Testis (tissue), 2 donors: ENCODE measurements around the gene RSU1.

Source experiments
- POLR2A ChIP-seq: fragments of 450-650 bp; IDR thresholded peaks from one replicate; pipeline ENCODE4 v1.6.1; 2017; ENCODE audit warnings: antibody characterized with exemption, mild to moderate bottlenecking, moderate library complexity
- TF ChIP-seq, protein P1 (sequence below), 3 experiments: fragments of 450-650 bp in 2 of 3; fragments of 200-600 bp in 1 of 3; sonication (generic) in 1 of 3; IDR thresholded peaks; one replicate each; pipeline ENCODE4 v1.5.1; 2016 to 2019; ENCODE audit warnings: antibody characterized with exemption in 3 of 3, mild to moderate bottlenecking in 2 of 3, moderate library complexity in 1 of 3

DNA sequence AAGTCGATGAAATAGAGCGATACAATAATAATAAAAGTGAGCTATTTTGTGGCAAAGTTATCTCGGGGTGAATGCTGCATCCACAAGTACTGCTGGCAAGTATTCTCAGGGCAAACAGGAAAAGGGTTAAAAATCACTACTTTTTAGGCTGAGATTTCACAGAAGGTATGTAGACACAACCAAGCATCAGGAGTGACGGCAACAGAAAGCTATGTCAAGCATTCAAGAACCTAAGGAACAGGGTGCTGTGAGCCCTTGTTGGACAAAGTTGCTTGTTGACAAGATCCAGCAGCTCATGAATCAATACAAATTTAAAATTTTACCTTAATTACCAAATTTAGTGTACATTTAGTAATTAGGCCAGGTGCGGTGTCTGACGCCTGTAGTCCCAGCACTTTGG lies 254.3 kb downstream of the RSU1 start:
- TF ChIP-seq, protein P1, sequence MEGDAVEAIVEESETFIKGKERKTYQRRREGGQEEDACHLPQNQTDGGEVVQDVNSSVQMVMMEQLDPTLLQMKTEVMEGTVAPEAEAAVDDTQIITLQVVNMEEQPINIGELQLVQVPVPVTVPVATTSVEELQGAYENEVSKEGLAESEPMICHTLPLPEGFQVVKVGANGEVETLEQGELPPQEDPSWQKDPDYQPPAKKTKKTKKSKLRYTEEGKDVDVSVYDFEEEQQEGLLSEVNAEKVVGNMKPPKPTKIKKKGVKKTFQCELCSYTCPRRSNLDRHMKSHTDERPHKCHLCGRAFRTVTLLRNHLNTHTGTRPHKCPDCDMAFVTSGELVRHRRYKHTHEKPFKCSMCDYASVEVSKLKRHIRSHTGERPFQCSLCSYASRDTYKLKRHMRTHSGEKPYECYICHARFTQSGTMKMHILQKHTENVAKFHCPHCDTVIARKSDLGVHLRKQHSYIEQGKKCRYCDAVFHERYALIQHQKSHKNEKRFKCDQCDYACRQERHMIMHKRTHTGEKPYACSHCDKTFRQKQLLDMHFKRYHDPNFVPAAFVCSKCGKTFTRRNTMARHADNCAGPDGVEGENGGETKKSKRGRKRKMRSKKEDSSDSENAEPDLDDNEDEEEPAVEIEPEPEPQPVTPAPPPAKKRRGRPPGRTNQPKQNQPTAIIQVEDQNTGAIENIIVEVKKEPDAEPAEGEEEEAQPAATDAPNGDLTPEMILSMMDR (IDR thresholded peaks at IDR 0.05), result no peak
- no peak for TF ChIP-seq POLR2A
